SH-SY5Y (cell line): ENCODE measurements around the gene DNAJC15.

ENCODE experiments used
- GATA2 ChIP-seq: IDR thresholded peaks from 2 replicates; pipeline ENCODE4 v1.6.1; 2011; ENCODE audit warnings: mild to moderate bottlenecking, low read depth, low read length
- GATA3 ChIP-seq: IDR thresholded peaks from 2 replicates; pipeline ENCODE4 v1.6.1; 2011; ENCODE audit warnings: low read depth, mild to moderate bottlenecking, low read length, moderate library complexity

DNA sequence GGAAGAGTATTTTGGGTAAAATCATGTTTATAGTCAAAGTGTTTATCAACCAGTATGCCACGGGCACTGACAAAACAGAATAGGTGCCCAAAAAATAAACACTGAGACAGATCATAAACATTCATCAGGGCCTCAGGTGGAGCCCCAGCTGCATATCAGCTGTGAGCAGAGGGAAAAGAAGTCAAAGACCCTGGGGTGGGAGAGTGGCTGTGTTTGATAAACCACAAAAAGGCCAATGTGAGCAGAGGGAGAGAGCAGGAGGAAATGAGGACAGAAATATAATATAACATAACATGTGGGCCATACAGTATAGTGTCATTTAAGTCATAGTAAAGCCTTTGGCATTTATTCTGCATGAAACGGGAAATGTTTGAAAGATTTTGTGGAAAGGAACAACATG, 21.4 kb upstream of the DNAJC15 start:
- TF ChIP-seq GATA2 (no peak), GATA3 (no peak)
